GM23338 (cell line): ENCODE results near the gene SLC45A2. TPM values are rescaled to one million over a fixed set of nuclear protein-coding genes. Genes with fewer than 3 reads are reported as not detected.

ENCODE experiments used
- polyA plus RNA-seq: library from polyadenylated mRNA; unstranded; fragments of >200 nt; fragmentation: Nextera tagmentation; extraction: Ambion mirVana; gene quantifications from 2 replicates; pipeline ENCODE4 v1.2.1, GENCODE V29; 2016
- small RNA-seq: library from RNA; depleted of rRNA; stranded (forward); fragments of <200 nt; gene quantifications from one replicate; pipeline ENCODE3, GENCODE V24; 2014; ENCODE audit warnings: low replicate concordance
- total RNA-seq: library from RNA; depleted of rRNA; stranded (reverse); fragments of >200 nt; shearing (Covaris generic); gene quantifications from 2 replicates; pipeline ENCODE4 v1.2.3, GENCODE V29; 2014; rRNA removed

SLC45A2 gene
- total and polyA plus RNA-seq, 2 experiments from 2014 or later = not detected

Small RNA genes within 50 kb of the gene (small RNA-seq; reads per million reads assigned to genes)
- not detected for gene AC139783.1

Other genes starting within 250 kb of the SLC45A2 start
- 12.4 and 17.1 TPM in 2 replicates for gene ADAMTS12, start 92.7 kb downstream of the SLC45A2 start, total RNA-seq
- gene ADAMTS12, start 92.7 kb downstream of the SLC45A2 start, polyA plus RNA-seq = 8.6 and 9.1 TPM in 2 replicates
- 0.23 TPM in 1 of 2 replicates, not detected in the other for gene RXFP3, start 48.3 kb downstream of the SLC45A2 start, total RNA-seq
- not detected in 2 replicates for gene RXFP3, start 48.3 kb downstream of the SLC45A2 start, polyA plus RNA-seq
- gene AMACR, start 23.4 kb upstream of the SLC45A2 start, total RNA-seq = 8.8 and 12.6 TPM in 2 replicates
- gene AMACR, start 23.4 kb upstream of the SLC45A2 start, polyA plus RNA-seq = 6.7 and 7.0 TPM in 2 replicates
- gene C1QTNF3, start 58.5 kb upstream of the SLC45A2 start, total RNA-seq = 0.97 and 1.7 TPM in 2 replicates
- 0.97 and 2.0 TPM in 2 replicates for gene C1QTNF3, start 58.5 kb upstream of the SLC45A2 start, polyA plus RNA-seq